Body of pancreas (tissue), 4 donors: ENCODE measurements around the gene PRR7. TPM values are rescaled to one million over a fixed set of nuclear protein-coding genes. Genes with fewer than 3 reads are reported as not detected.

ENCODE experiments used
- ATAC-seq: fragments of 150-250 bp; one replicate; pipeline ENCODE4 v1.9.1; 2016
- DNase-seq, 4 donors: peaks; one replicate each; pipeline ENCODE4 v3.0.0-alpha.2; 2019
- H3K27ac ChIP-seq, 4 donors: fragments of 200-600 bp; sonication (generic); 1 replicate in 3 of 4; 2 replicates in 1 of 4; pipeline versions ENCODE4 v1.5.1 to v1.6.1; 2016 to 2019; ENCODE audit warnings: mild to moderate bottlenecking in 1 of 4, mixed read lengths in 1 of 4, moderate library complexity in 1 of 4
- H3K27me3 ChIP-seq, 2 donors: fragments of 200-600 bp; sonication (generic); one replicate each; pipeline ENCODE4 v1.6.0; 2016; ENCODE audit warnings: mild to moderate bottlenecking in 1 of 2
- H3K36me3 ChIP-seq, 2 donors: fragments of 200-600 bp; sonication (generic); replicated peaks in 1 of 2; 2 replicates each; pipeline ENCODE4 v1.5.1; 2016; ENCODE audit warnings: low read depth in 2 of 2; ENCODE audit not compliant: insufficient read depth in 1 of 2
- H3K4me1 ChIP-seq: fragments of 200-600 bp; sonication (generic); one replicate; pipeline ENCODE4 v1.6.0; 2016
- H3K4me3 ChIP-seq, 2 donors: fragments of 200-600 bp; sonication (generic); 1 replicate in 1 of 2; 2 replicates in 1 of 2; pipeline ENCODE4 v1.5.1; 2016 to 2019
- H3K9me3 ChIP-seq, 3 donors: fragments of 200-600 bp; sonication (generic); 1 replicate in 2 of 3; 2 replicates in 1 of 3; pipeline ENCODE4 v1.5.1; 2016
- CTCF ChIP-seq, 7 experiments: fragments of 450-650 bp in 4 of 7; fragments of 200-600 bp in 3 of 7; sonication (generic) in 3 of 7; IDR thresholded peaks; one replicate each; pipeline ENCODE4 v1.5.1; 2016 to 2019; ENCODE audit warnings: antibody characterized with exemption in 7 of 7
- POLR2A ChIP-seq, 3 donors: fragments of 450-650 bp; IDR thresholded peaks; one replicate each; pipeline ENCODE4 v1.6.1; 2016; ENCODE audit warnings: antibody characterized with exemption in 3 of 3, mild to moderate bottlenecking in 2 of 3
- WGBS, 2 donors: methylation state at CpG; one replicate each; pipeline ENCODE4 v1.1.5; 2017; 5-methylcytosine and 5-hydroxymethylcytosine counted together
- intact Hi-C: fragments of 100-400 bp; cut with DNase I; formaldehyde crosslinking; loops from one replicate; pipeline ENCODE4 v1.15.1; 2023
- total RNA-seq, 2 donors: library from RNA; depleted of rRNA; stranded (reverse); fragments of >200 nt; gene quantifications; one replicate each; pipeline ENCODE4 v1.1.0, GENCODE V29; 2016

The PRR7 gene
- total RNA-seq, 2 donors from 2014 or later: 0.78 to 1.3 TPM

- TF ChIP-seq POLR2A (IDR thresholded peaks at IDR 0.05): no peak
- 92 to 93% methylated on average over 19 to 37 of the region's 37 CpGs for WGBS, 2 donors
- H3K27me3 ChIP-seq: no peaks in the 10 kb centered on the region
- DNase-seq: no peak
- no peaks in the 10 kb centered on the region for H3K9me3 ChIP-seq
- intact Hi-C loops: no loop called here
- H3K4me3 ChIP-seq: no peak overlapping the region
- H3K27ac ChIP-seq: no peak overlapping the region
- no peak for ATAC-seq
- no peaks in the 10 kb centered on the region for H3K4me1 ChIP-seq
- peaks cover 0 to 27% of the 10 kb centered on the region in 2 donors for H3K36me3 ChIP-seq
Observed at GRCh38 chr5:177435847-177436536, 10.6 kb upstream of the PRR7 start.

- H3K4me3 ChIP-seq: no peak overlapping the region
- H3K9me3 ChIP-seq: no peaks in the 10 kb centered on the region
- 61 to 66% methylated on average over 4 of the region's 4 CpGs for WGBS, 2 donors
- TF ChIP-seq CTCF (IDR thresholded peaks at IDR 0.05) (no peak), POLR2A (IDR thresholded peaks at IDR 0.05) (no peak)
- intact Hi-C loops: no loop called here
- peaks cover 0 to 22% of the 10 kb centered on the region in 2 donors for H3K36me3 ChIP-seq
- no peak for ATAC-seq
- no peak overlapping the region for H3K27ac ChIP-seq
- no peaks in the 10 kb centered on the region for H3K27me3 ChIP-seq
- no peak for DNase-seq
- H3K4me1 ChIP-seq: no peaks in the 10 kb centered on the region
Observed at GRCh38 chr5:177437623-177438022, 9.0 kb upstream of the PRR7 start.

GRCh38 chr5:177438468-177438867 lies 8.1 kb upstream of the PRR7 start:
- intact Hi-C loops: no loop called here
- DNase-seq: no peak
- H3K4me1 ChIP-seq: no peaks in the 10 kb centered on the region
- 93 to 95% methylated on average over 10 of the region's 10 CpGs for WGBS, 2 donors
- no peak overlapping the region for H3K27ac ChIP-seq
- no peaks in the 10 kb centered on the region for H3K9me3 ChIP-seq
- no peak overlapping the region for H3K4me3 ChIP-seq
- TF ChIP-seq POLR2A (IDR thresholded peaks at IDR 0.05) (no peak), CTCF (IDR thresholded peaks at IDR 0.05) (no peak)
- no peak for ATAC-seq
- H3K36me3 ChIP-seq: peaks cover 0 to 18% of the 10 kb centered on the region in 2 donors
- H3K27me3 ChIP-seq: no peaks in the 10 kb centered on the region

GRCh38 chr5:177439518-177440053 lies 7.0 kb upstream of the PRR7 start:
- ATAC-seq: no peak

More at GRCh38 chr5:177439518-177440053, 7.0 kb upstream of the PRR7 start:
- Histone ChIP-seq H3K27me3 (no peaks in the 10 kb centered on the region), H3K4me3 (no peak overlapping the region), H3K4me1 (no peaks in the 10 kb centered on the region), H3K27ac (no peak overlapping the region), H3K9me3 (no peaks in the 10 kb centered on the region), H3K36me3 (peaks cover 0 to 11% of the 10 kb centered on the region in 2 donors)
- no peak for DNase-seq
- WGBS, 2 donors: 95 to 96% methylated on average over 4 of the region's 4 CpGs
- TF ChIP-seq POLR2A (IDR thresholded peaks at IDR 0.05): no peak
- TF ChIP-seq CTCF (IDR thresholded peaks at IDR 0.05): no peak
- intact Hi-C loops: no loop called here
